Endometrial microvascular endothelial cells (primary cell): ENCODE data around the gene PES1. TPM values are rescaled to one million over a fixed set of nuclear protein-coding genes. Genes with fewer than 3 reads are reported as not detected.
"Not testable (repeated sequence)": the region's sequence is repeated elsewhere in the genome, so short reads cannot be mapped to it uniquely, and the experiment has no call there.

Experiments used
- in situ Hi-C: cut with HindIII; loops from 2 replicates; pipeline ENCODE4 v1.10.0; 2017; ENCODE audit warnings: low sequenced_read_pairs, low pct_unique_long_range_greater_than_20kb; ENCODE audit errors: inconsistent ontology term
- total RNA-seq: library from RNA; depleted of rRNA; stranded (reverse); fragments of >200 nt; gene quantifications from one replicate; pipeline ENCODE4 v1.2.3, GENCODE V29; 2015; ENCODE audit errors: inconsistent ontology term

The PES1 gene
- total RNA-seq, 1 donor from 2014 or later = 88.8 TPM

GRCh38 chr22:30610299-30610698, 18.6 kb upstream of the PES1 start:
- in situ Hi-C loops = no loop called here

GRCh38 chr22:30609260-30610185, 17.8 kb upstream of the PES1 start:
- in situ Hi-C loops = no loop called here

- in situ Hi-C loops = no loop called here
Observed at GRCh38 chr22:30607939-30608338, 16.2 kb upstream of the PES1 start.

GRCh38 chr22:30607300-30607930, 15.7 kb upstream of the PES1 start:
- in situ Hi-C loops = no loop called here

GRCh38 chr22:30606455-30607299, 15.0 kb upstream of the PES1 start, which contains the start of gene TCN2:
Gene TCN2, plus strand, starts transcription at chr22:30607174. Its CDS starts 158 bp downstream, at chr22:30607332.
- in situ Hi-C loops = no loop called here

GRCh38 chr22:30605449-30606110, 13.9 kb upstream of the PES1 start:
- in situ Hi-C loops = no loop called here

- in situ Hi-C loops = no loop called here
Observed at GRCh38 chr22:30604723-30605122, 13.0 kb upstream of the PES1 start.

GRCh38 chr22:30603801-30604200, 12.1 kb upstream of the PES1 start:
- in situ Hi-C loops = no loop called here

- in situ Hi-C loops = no loop called here
Observed at GRCh38 chr22:30602049-30602448, 10.3 kb upstream of the PES1 start.

GRCh38 chr22:30601464-30601863, 9.8 kb upstream of the PES1 start:
- in situ Hi-C loops = no loop called here

- in situ Hi-C loops = no loop called here
Observed at GRCh38 chr22:30600921-30601320, 9.2 kb upstream of the PES1 start.

- in situ Hi-C loops = no loop called here
Observed at GRCh38 chr22:30598986-30599385, 7.3 kb upstream of the PES1 start.

GRCh38 chr22:30596886-30597285, 5.2 kb upstream of the PES1 start:
- in situ Hi-C loops = no loop called here

- in situ Hi-C loops = no loop called here
Observed at GRCh38 chr22:30596199-30596598, 4.5 kb upstream of the PES1 start.

- in situ Hi-C loops = not testable (repeated sequence)
Observed at GRCh38 chr22:30592360-30592713, 627 bp upstream of the PES1 start.

GRCh38 chr22:30591191-30591587, 521 bp downstream of the PES1 start:
- in situ Hi-C loops = no loop called here

GRCh38 chr22:30586414-30586813, 5.3 kb downstream of the PES1 start:
- in situ Hi-C loops = no loop called here

GRCh38 chr22:30584441-30584840, 7.3 kb downstream of the PES1 start:
- in situ Hi-C loops = no loop called here
